SK-N-SH (cell line): ENCODE data around the gene DLG3.

Source experiments
- CTCF ChIP-seq: fragments of 200-600 bp; sonication (generic); IDR thresholded peaks from 2 replicates; pipeline ENCODE4 v1.6.1; 2017; ENCODE audit warnings: antibody characterized with exemption, mild to moderate bottlenecking, moderate library complexity
- FOXJ3 ChIP-seq: sonication (generic); formaldehyde crosslinking; IDR thresholded peaks from 2 replicates; pipeline ENCODE4 v1.5.1; 2020; ENCODE audit warnings: mild to moderate bottlenecking, missing genetic modification reagents
- FOXM1 ChIP-seq: IDR thresholded peaks from 2 replicates; pipeline ENCODE4 v1.4.0; 2012; ENCODE audit warnings: low read depth, mild to moderate bottlenecking
- TAF1 ChIP-seq: IDR thresholded peaks from 2 replicates; pipeline ENCODE4 v1.6.1; 2012; ENCODE audit warnings: low read depth, mild to moderate bottlenecking, low read length, moderate library complexity, borderline replicate concordance

GRCh38 chrX:70434352-70434866, 10.2 kb upstream of the DLG3 start:
- TF ChIP-seq FOXM1, result no peak
- no peak for TF ChIP-seq TAF1
- TF ChIP-seq CTCF, result no peak
- TF ChIP-seq FOXJ3, result no peak
